DND-41 (cell line): ENCODE measurements around the gene OCIAD1.

Experiments
- EZH2 ChIP-seq: IDR thresholded peaks from 3 replicates; pipeline ENCODE4 v1.6.1; 2012; ENCODE audit warnings: borderline replicate concordance, low read depth, mild to moderate bottlenecking, moderate library complexity, low read length, inconsistent platforms; ENCODE audit not compliant: severe bottlenecking
- TF ChIP-seq, protein P1 (sequence below): IDR thresholded peaks from 2 replicates; pipeline ENCODE4 v1.5.1; 2012; ENCODE audit warnings: borderline replicate concordance, low read length, moderate library complexity, mild to moderate bottlenecking; ENCODE audit not compliant: poor library complexity, severe bottlenecking; ENCODE audit errors: extremely low read depth

DNA sequence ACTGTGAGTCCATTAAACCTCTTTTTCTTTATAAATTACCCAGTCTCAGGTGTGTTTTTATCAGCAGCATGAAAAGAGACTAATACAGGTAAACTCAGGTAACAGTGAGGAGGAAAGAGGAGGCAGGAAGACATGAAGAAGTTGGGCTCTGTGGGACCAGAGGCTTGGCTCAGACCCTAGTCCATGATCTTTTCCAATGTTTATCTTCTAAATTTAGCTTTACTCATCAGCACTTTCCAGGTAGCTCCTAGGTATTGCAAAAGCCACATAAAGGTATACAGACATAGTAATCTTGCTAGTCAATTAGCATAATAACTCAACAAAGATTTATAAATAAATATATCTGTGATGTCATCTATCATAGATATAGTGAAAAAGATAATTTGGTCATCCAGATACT, 39.6 kb upstream of the OCIAD1 start:
- TF ChIP-seq, protein P1, sequence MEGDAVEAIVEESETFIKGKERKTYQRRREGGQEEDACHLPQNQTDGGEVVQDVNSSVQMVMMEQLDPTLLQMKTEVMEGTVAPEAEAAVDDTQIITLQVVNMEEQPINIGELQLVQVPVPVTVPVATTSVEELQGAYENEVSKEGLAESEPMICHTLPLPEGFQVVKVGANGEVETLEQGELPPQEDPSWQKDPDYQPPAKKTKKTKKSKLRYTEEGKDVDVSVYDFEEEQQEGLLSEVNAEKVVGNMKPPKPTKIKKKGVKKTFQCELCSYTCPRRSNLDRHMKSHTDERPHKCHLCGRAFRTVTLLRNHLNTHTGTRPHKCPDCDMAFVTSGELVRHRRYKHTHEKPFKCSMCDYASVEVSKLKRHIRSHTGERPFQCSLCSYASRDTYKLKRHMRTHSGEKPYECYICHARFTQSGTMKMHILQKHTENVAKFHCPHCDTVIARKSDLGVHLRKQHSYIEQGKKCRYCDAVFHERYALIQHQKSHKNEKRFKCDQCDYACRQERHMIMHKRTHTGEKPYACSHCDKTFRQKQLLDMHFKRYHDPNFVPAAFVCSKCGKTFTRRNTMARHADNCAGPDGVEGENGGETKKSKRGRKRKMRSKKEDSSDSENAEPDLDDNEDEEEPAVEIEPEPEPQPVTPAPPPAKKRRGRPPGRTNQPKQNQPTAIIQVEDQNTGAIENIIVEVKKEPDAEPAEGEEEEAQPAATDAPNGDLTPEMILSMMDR: no peak
- no peak for TF ChIP-seq EZH2
